HepG2 (cell line): Measurements from ENCODE around the gene PLP1. TPM values are rescaled to one million over a fixed set of nuclear protein-coding genes. Genes with fewer than 3 reads are reported as not detected.

Experiments
- ATAC-seq: fragments of 200-7000 bp; cut with Tn5 transposase; 3 replicates; pipeline ENCODE4 v1.9.1; 2020; ENCODE audit warnings: mild to moderate bottlenecking, moderate library complexity
- BruUV-seq: library from RNA; stranded (reverse); fragments of 400-500 nt; replicated peaks from 2 replicates; lab custom pipeline; 2021; lab: Mats Ljungman, UMichigan
- CTCF ChIA-PET: fragments of 300-600 bp; formaldehyde crosslinking; extraction: SDS; loops from one replicate; lab custom pipeline; 2021; ENCODE audit warnings: low total read pairs, inconsistent platforms, low intra/inter-chr PET ratio; lab: Yijun Ruan, JAX
- POLR2A ChIA-PET: fragments of 350-600 bp; sonication (Branson Sonifier 250); formaldehyde crosslinking; loops from one replicate; lab custom pipeline; 2020; ENCODE audit warnings: antibody characterized with exemption, inconsistent platforms; lab: Yijun Ruan, JAX
- DNase-seq: peaks from one replicate; pipeline ENCODE4 v3.0.0-alpha.2; 2015; ENCODE audit warnings: low spot score
- FAIRE-seq: peaks from 3 replicates; lab custom pipeline; 2011; peaks lifted over from hg19 to GRCh38; lab: Jason Lieb, UNC
- H2AFZ ChIP-seq: one replicate; pipeline ENCODE4 v1.6.1; 2011; ENCODE audit warnings: low read length, inconsistent platforms
- H3K27ac ChIP-seq: fragments of 300-600 bp; 3 replicates; pipeline ENCODE4 v1.8.0; 2011; ENCODE audit warnings: mixed run types, mild to moderate bottlenecking, mixed read lengths, low read length, inconsistent platforms; ENCODE audit not compliant: insufficient read depth; ENCODE audit errors: extremely low read length
- H3K27me3 ChIP-seq, 2 experiments: fragments of 200-600 bp in 1 of 2; 2 replicates in 1 of 2; 3 replicates in 1 of 2; pipeline versions ENCODE4 v1.6.0 to v1.8.0; 2011; ENCODE audit warnings: low read length in 2 of 2, mild to moderate bottlenecking in 2 of 2, moderate library complexity in 2 of 2, inconsistent platforms in 1 of 2; ENCODE audit not compliant: insufficient read depth in 2 of 2, control insufficient read depth in 1 of 2
- H3K36me3 ChIP-seq, 2 experiments: fragments of 200-600 bp in 1 of 2; replicated peaks in 1 of 2; 2 replicates in 1 of 2; 3 replicates in 1 of 2; pipeline versions ENCODE4 v1.5.1 to v1.8.0; 2011; ENCODE audit warnings: low read length in 2 of 2, inconsistent platforms in 1 of 2; ENCODE audit not compliant: insufficient read depth in 2 of 2, control insufficient read depth in 1 of 2
- H3K4me1 ChIP-seq: 2 replicates; pipeline ENCODE4 v1.5.1; 2012; ENCODE audit warnings: low read length, inconsistent platforms; ENCODE audit not compliant: insufficient read depth
- H3K4me2 ChIP-seq: 2 replicates; pipeline ENCODE4 v1.6.0; 2011; ENCODE audit warnings: low read depth, low read length, inconsistent platforms
- H3K4me3 ChIP-seq, 3 experiments: fragments of 200-600 bp in 1 of 3; sonication (generic), shearing (Covaris generic) in 1 of 3; replicated peaks in 1 of 3; 2 replicates each; pipeline ENCODE4 v1.5.1; 2011 to 2016; ENCODE audit warnings: low read length in 3 of 3, inconsistent platforms in 2 of 3, low read depth in 2 of 3, mild to moderate bottlenecking in 2 of 3, control low read depth in 1 of 3, mixed read lengths in 1 of 3; ENCODE audit not compliant: insufficient read depth in 1 of 3
- H3K79me2 ChIP-seq: one replicate; pipeline ENCODE4 v1.6.1; 2011; ENCODE audit warnings: low read length, inconsistent platforms; ENCODE audit not compliant: insufficient read depth
- H3K9ac ChIP-seq: 2 replicates; pipeline ENCODE4 v1.6.0; 2011; ENCODE audit warnings: mild to moderate bottlenecking, low read depth, low read length, inconsistent platforms; ENCODE audit not compliant: insufficient read depth
- H3K9me3 ChIP-seq: 2 replicates; pipeline ENCODE4 v1.5.1; 2012; ENCODE audit warnings: mild to moderate bottlenecking, low read length
- H4K20me1 ChIP-seq: 2 replicates; pipeline ENCODE4 v1.6.0; 2011; ENCODE audit warnings: inconsistent platforms, mild to moderate bottlenecking, low read length, moderate library complexity; ENCODE audit not compliant: insufficient read depth
- ATM ChIP-seq: fragments of 450-650 bp; IDR thresholded peaks from 2 replicates; pipeline ENCODE4 v1.7.1; 2017; ENCODE audit warnings: mild to moderate bottlenecking, borderline replicate concordance
- NCOR1 ChIP-seq: fragments of 200-600 bp; sonication (generic); IDR thresholded peaks from 2 replicates; pipeline ENCODE4 v1.7.0; 2017; ENCODE audit warnings: antibody characterized with exemption, low read length, borderline replicate concordance
- PRMT3 ChIP-seq: sonication (generic); formaldehyde crosslinking; IDR thresholded peaks from 2 replicates; pipeline ENCODE4 v1.8.1; 2022; ENCODE audit warnings: low read depth, mild to moderate bottlenecking, moderate library complexity, missing genetic modification reagents, borderline replicate concordance
- ZNF878 ChIP-seq: sonication (generic); formaldehyde crosslinking; IDR thresholded peaks from 2 replicates; pipeline ENCODE4 v1.8.1; 2023; ENCODE audit warnings: mild to moderate bottlenecking, missing genetic modification reagents, moderate library complexity
- ZSCAN9 ChIP-seq: IDR thresholded peaks from 2 replicates; pipeline ENCODE4 v1.6.1; 2016; ENCODE audit warnings: borderline replicate concordance
- WGBS: methylation state at CpG from one replicate; pipeline ENCODE4 v1.1.6; 2017; ENCODE audit warnings: low lambda C conversion rate; 5-methylcytosine and 5-hydroxymethylcytosine counted together
- in situ Hi-C: cut with HindIII; loops from 2 replicates; pipeline ENCODE4 v1.10.0; 2017; ENCODE audit warnings: low pct_unique_long_range_greater_than_20kb; ENCODE audit not compliant: extremely low pct_ligation_motif_present
- intact Hi-C: fragments of 100-400 bp; cut with micrococcal nuclease; formaldehyde crosslinking; loops from one replicate; pipeline ENCODE4 v1.10.0; 2022; ENCODE audit not compliant: unreplicated experiment
- polyA plus RNA-seq, 8 experiments: library from polyadenylated mRNA; depleted of rRNA in 3 of 8; stranded (reverse) in 7 of 8; unstranded in 1 of 8; fragments of >200 nt; fragmentation: Illumina TruSeq in 4 of 8; extraction: Trizol in 4 of 8; gene quantifications; 2 replicates each; pipeline versions ENCODE4 v1.2.1 to v1.2.3, GENCODE V29; 2011 to 2016; ENCODE audit warnings: low read depth in 4 of 8, missing spikeins in 1 of 8, mixed read lengths in 1 of 8; ENCODE audit not compliant: insufficient read depth in 1 of 8
- total RNA-seq, 5 experiments: library from RNA; depleted of rRNA; stranded (reverse); fragments of >200 nt; fragmentation: Illumina TruSeq; extraction: Trizol; gene quantifications; 2 replicates each; pipeline ENCODE4 v1.2.3, GENCODE V29; 2016; ENCODE audit warnings: low read depth in 1 of 5

PLP1 gene
- total and polyA plus RNA-seq, 2 of the 13 experiments (the other 11 are each of a cell fraction or from before 2014, with no cell fraction given): 0.15 to 0.27 TPM

- ChIA-PET POLR2A (no interaction called here), CTCF (no interaction called here)
- Histone ChIP-seq H2AFZ (no peak overlapping the region), H4K20me1 (no peaks in the 10 kb centered on the region), H3K9me3 (no peaks in the 10 kb centered on the region), H3K79me2 (no peaks in the 10 kb centered on the region), H3K36me3 (no peaks in the 10 kb centered on the region), H3K27me3 (no peaks in the 10 kb centered on the region), H3K4me3 (no peak overlapping the region), H3K4me1 (no peaks in the 10 kb centered on the region), H3K9ac (no peak overlapping the region), H3K27ac (no peak overlapping the region), H3K4me2 (no peak overlapping the region)
- no peak for TF ChIP-seq ZNF878 (CRISPR knock-in tag)
- no peak for TF ChIP-seq ATM
- TF ChIP-seq PRMT3 (CRISPR knock-in tag): no peak
- TF ChIP-seq ZSCAN9 (CRISPR knock-in tag): no peak
- TF ChIP-seq NCOR1: no peak
- FAIRE-seq (no peak), DNase-seq (no peak), ATAC-seq (no peak)
- no TSS peak for BruUV-seq
- in situ Hi-C loops: loop anchor here (25.0 kb wide), 2 partner anchors 98 to 273 kb away; partner anchors contain the start of gene ZCCHC18
- intact Hi-C loops: no loop called here
- 0% methylated on average over 1 of the region's 1 CpG for WGBS
Observed at GRCh38 chrX:103839404-103839803, 62.8 kb downstream of the PLP1 start.

Other genes with a start within 250 kb of the PLP1 start
- gene TCEAL4, start 191.3 kb upstream of the PLP1 start, total RNA-seq (2016; rRNA removed; fragmentation: Illumina TruSeq; extraction: Trizol): 31.0 and 36.1 TPM in 2 replicates
- 12.6 and 13.3 TPM in 2 replicates for gene TCEAL4, start 191.3 kb upstream of the PLP1 start, polyA plus RNA-seq (2011; rRNA removed)
- gene TCEAL3, start 168.9 kb upstream of the PLP1 start, total RNA-seq (2016; rRNA removed; fragmentation: Illumina TruSeq; extraction: Trizol): 0.09 TPM in 1 of 2 replicates, not detected in the other
- 0.08 and 0.12 TPM in 2 replicates for gene TCEAL3, start 168.9 kb upstream of the PLP1 start, polyA plus RNA-seq (2011; rRNA removed)
- gene TCEAL1, start 147.9 kb upstream of the PLP1 start, total RNA-seq (2016; rRNA removed; fragmentation: Illumina TruSeq; extraction: Trizol): 14.8 and 23.1 TPM in 2 replicates
- 9.4 and 11.2 TPM in 2 replicates for gene TCEAL1, start 147.9 kb upstream of the PLP1 start, polyA plus RNA-seq (2011; rRNA removed)
- 469 and 687 TPM in 2 replicates for gene MORF4L2, start 90.1 kb upstream of the PLP1 start, total RNA-seq (2016; rRNA removed; fragmentation: Illumina TruSeq; extraction: Trizol)
- gene MORF4L2, start 90.1 kb upstream of the PLP1 start, polyA plus RNA-seq (2011; rRNA removed): 312 and 358 TPM in 2 replicates
- not detected in 2 replicates for gene TMEM31, start 65.9 kb upstream of the PLP1 start, total RNA-seq (2016; rRNA removed; fragmentation: Illumina TruSeq; extraction: Trizol)
- 0.13 and 0.16 TPM in 2 replicates for gene TMEM31, start 65.9 kb upstream of the PLP1 start, polyA plus RNA-seq (2011; rRNA removed)
- 0.04 TPM in 2 replicates for gene RAB9B, start 55.4 kb downstream of the PLP1 start, total RNA-seq (2016; rRNA removed; fragmentation: Illumina TruSeq; extraction: Trizol)
- 0.04 TPM in 1 of 2 replicates, not detected in the other for gene RAB9B, start 55.4 kb downstream of the PLP1 start, polyA plus RNA-seq (2011; rRNA removed)
- gene TMSB15B, start 185.8 kb downstream of the PLP1 start, total RNA-seq (2016; rRNA removed; fragmentation: Illumina TruSeq; extraction: Trizol): not detected in 2 replicates
- gene TMSB15B, start 185.8 kb downstream of the PLP1 start, polyA plus RNA-seq (2011; rRNA removed): not detected in 2 replicates
- gene H2BW1, start 236.9 kb downstream of the PLP1 start, total RNA-seq (2016; rRNA removed; fragmentation: Illumina TruSeq; extraction: Trizol): not detected in 2 replicates
- gene H2BW1, start 236.9 kb downstream of the PLP1 start, polyA plus RNA-seq (2011; rRNA removed): not detected in 2 replicates